Left renal cortex interstitium (tissue), 4 donors: ENCODE data around the gene IGSF23. TPM values are rescaled to one million over a fixed set of nuclear protein-coding genes. Genes with fewer than 3 reads are reported as not detected.

Experiments
- DNase-seq, 4 donors: peaks; one replicate each; pipeline ENCODE4 v3.0.0-alpha.2; 2013; ENCODE audit warnings: low read depth in 4 of 4, low spot score in 2 of 4, missing footprints in 1 of 4
- polyA plus RNA-seq, 4 donors: library from polyadenylated mRNA; unstranded; fragments of 120-200 nt; gene quantifications; one replicate each; pipeline ENCODE4 v1.2.1, GENCODE V29; 2013; ENCODE audit not compliant: insufficient read length in 4 of 4

IGSF23 gene
- 1 to 10 TPM in 3 of 4 donors, under 1 TPM in 1; 0.99 to 1.7 (median 1.4) TPM for polyA plus RNA-seq

- no peak for DNase-seq
Observed at GRCh38 chr19:44613295-44614178, at the start of gene IGSF23. Gene IGSF23 (plus strand): TSS chr19:44613563. CDS start chr19:44613646, 83 bp downstream.

- no peak for DNase-seq
Observed at GRCh38 chr19:44566984-44567383, 46.4 kb upstream of the IGSF23 start.

DNA sequence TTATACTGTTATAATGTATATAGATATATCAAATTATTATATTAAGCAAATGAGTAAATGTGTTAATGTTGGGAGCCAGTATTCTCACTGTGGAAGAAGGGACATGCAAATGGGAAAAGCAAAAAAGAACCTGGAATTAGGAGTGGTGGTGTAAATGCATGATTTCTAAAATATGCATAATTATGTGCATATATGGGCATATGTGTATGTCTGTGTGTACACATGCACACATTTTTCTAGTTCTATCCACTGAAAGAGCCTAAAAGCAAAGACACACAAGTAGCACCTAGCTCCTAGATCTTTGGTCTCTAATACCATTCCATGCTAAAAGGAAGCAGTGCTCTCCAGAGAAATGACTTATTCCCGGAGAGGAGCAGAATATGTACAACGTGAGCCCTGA, 45.6 kb upstream of the IGSF23 start:
- no peak for DNase-seq

DNA sequence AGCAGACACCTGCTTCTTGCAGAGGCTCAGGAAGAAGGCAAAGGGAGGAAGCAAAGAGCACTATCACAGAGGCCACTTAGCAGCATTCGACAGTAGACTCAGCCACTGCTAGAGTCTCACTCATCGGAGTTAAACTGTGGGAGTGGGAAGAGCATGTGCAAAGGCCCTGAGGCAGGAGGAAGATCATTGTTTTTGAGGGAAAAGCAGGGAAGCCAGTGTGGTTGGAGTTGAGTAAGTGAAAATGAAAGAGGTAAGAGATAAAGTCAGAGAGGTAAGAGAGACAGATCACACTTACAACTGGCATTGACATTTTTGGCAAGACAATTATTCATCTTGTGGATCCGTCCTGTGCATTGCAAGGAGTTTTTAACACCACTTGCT, 42.8 kb upstream of the IGSF23 start:
- no peak for DNase-seq

DNA sequence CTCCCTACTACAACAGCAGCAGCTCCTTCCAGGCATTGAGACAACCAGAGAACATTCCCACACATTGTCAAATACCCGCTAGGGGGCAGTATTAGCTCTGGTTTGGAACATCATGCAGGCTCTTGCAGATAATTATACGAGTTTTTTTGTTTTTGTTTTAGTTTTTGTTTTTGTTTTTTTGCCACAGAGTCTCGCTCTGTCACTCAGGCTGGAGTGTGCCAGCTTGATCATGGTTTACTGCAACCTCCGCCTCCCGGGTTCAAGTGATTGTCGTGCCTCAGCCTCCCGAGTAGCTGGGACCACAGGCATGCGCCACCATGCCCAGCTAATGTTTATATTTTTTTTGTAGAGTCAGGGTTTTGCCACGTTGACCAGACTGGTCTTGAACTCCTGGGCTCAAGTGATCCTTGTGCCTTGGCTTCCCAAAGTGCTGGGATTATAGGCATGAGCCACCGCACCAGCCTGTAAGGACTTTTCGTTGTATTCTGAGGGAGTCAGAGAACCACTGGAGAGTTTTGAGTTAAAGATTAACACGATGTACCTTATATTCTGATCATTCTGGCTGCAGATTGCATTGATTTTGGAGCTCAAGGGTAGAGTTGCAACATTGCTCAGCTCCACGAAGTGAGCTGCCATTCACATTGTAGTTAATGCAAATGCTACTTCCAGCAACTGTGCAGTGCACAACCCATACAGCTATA, 42.2 kb upstream of the IGSF23 start:
- peak in 3 of 4 donors; percentile 73 to 87 (median 75) for DNase-seq

DNA sequence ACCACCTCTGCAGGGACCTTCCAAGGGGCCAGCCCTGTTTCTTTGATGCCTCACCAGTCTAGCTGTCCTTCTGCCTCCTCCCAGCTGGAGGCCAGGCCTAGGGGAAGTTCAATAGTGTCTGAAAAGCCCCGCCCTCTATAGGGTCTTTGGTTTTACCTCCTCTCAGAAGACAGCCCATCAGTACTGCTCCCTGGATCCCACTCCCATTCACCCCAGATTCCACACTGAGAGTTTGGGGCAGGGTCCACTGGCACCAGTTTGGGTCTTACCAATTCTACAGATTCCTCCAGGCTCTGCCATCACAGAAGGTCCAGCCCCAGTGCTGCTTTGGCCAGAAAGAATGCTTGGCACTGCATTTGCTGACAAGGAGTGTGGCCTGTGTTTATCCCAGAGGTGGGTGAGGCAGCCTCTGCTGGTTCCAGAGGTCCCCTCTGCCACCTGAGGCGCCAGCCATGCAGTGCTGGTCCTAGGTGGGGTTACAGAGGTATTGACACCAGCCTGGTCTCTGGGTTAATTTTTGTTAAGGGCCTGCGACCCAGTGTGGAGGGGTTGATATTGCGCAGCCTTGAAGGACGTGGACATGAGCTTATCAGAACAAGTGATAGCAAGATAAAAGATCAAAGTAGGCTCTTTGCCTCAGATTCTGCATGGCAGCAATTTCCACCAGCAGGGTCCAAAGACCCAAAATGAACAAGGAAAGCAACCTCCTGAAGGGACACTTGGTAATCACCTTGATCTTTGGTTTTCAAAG, 41.4 kb upstream of the IGSF23 start:
- DNase-seq: no peak

GRCh38 chr19:44572581-44572900, 40.8 kb upstream of the IGSF23 start:
- no peak for DNase-seq

- DNase-seq: no peak
Observed at GRCh38 chr19:44573183-44573582, 40.2 kb upstream of the IGSF23 start.

DNA sequence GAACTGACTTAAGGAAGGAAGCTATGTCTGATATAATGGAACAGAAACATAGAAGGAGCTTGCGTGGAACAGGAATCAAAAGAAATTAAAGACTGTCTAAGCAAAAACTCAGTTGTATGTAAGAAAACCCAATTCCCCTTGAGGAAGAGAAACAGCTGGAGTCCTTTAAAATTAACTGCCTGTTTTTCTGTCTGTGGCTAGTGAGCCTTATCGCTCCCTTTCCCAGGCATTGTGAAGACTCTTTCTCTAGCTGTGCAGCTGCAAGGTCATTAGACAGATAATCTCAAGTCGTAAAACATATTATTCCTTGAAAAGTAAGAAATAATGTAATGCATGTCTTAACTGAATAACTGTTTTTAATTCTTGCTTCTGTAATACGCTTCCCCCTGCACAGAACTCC, 39.7 kb upstream of the IGSF23 start:
- DNase-seq: peak in 2 of 4 donors; percentile 39 to 60

- peak in 1 of 4 donors; percentile 58 for DNase-seq
Observed at GRCh38 chr19:44574186-44574950, 39.0 kb upstream of the IGSF23 start.

GRCh38 chr19:44575116-44575700, 38.2 kb upstream of the IGSF23 start:
- DNase-seq: no peak

DNA sequence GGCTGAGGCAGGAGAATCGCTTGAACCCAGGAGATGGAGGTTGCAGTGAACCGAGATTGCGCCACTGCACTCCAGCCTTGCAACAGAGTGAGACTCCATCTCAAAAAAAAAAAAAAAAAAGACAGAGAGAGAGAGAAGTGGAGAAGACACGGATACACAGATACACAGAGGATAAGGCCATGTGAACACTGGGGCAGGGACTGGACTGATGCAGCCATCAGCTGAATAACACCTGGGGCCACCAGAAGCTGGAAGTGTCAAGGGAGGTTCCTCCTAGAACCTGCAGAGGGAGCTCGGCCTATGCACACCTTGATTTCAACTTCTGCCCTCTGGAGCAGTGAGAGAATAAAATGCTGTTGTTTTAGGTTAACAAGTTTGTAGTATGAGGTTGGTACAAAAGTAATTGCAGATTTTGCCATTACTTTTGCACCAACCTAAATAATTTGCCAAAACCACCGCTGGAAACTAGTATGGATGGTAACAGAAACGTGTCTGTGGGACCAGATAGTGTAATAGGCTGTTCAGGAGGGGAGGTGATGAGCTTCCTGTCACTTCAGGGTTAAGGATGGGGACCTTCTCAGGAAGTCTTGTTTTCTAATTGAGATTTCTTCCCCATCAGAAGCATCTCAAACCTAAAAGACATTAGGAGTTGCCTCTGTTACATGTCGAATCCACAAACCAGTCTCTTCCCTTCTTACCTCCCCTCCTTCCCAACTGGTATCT, 36.4 kb upstream of the IGSF23 start:
- DNase-seq: no peak

DNA sequence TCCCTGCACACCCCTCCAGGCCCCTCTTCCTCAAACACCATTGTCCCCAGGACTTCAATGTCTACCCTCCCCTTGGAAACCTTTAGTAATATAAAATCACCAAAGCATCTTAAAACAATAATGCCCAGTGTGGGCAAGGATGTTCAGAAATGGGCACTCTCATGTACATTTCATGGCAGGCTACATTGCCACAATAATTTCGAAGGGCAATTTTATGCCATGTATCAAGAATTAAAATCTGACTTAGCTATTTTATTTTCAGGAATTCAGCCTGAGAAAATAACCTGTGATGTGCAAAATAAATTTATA, 35.8 kb upstream of the IGSF23 start:
- no peak for DNase-seq

GRCh38 chr19:44579663-44580365, 33.5 kb upstream of the IGSF23 start:
- no peak for DNase-seq

DNA sequence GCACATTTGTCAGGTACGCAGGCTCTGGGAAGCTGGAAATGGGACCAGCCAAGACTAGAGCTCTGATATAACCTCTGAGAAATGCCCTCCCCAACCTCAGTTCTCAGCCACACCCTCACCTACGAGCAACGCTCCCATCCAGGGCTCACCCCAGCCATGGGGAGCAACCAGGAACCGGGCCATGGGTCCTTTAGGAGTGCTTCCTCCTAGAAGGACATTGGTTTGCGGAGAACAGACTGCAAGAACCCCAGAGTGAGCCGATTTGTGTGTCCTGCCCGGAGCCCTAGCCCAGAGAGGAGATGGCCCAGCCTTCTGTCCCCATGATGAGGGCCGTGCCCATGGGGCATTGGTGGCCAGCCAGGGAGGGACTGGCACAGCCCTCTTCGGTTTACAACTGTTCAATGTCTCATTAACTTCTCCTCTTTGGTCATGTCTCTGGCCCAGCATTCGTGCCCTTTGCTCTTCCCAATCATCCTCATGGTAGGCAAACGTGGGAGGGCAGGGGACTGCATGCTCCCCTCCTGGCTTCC, 32.9 kb upstream of the IGSF23 start:
- no peak for DNase-seq

GRCh38 chr19:44581288-44581687, 32.1 kb upstream of the IGSF23 start:
- no peak for DNase-seq

- no peak for DNase-seq
Observed at GRCh38 chr19:44582581-44583265, 30.6 kb upstream of the IGSF23 start.
